Astrocyte (in vitro differentiated cells and primary cell): ENCODE measurements around the gene CTTNBP2NL.

Experiments used
- EZH2 ChIP-seq: IDR thresholded peaks from 2 replicates; pipeline ENCODE4 v1.6.1; 2012; ENCODE audit warnings: mild to moderate bottlenecking, low read length, inconsistent platforms; ENCODE audit not compliant: insufficient read depth
- TF ChIP-seq, protein P1 (sequence below): IDR thresholded peaks from 2 replicates; pipeline ENCODE4 v1.5.1; 2011; ENCODE audit warnings: low read depth, mild to moderate bottlenecking, inconsistent platforms, low read length, moderate library complexity; ENCODE audit not compliant: insufficient read depth

DNA sequence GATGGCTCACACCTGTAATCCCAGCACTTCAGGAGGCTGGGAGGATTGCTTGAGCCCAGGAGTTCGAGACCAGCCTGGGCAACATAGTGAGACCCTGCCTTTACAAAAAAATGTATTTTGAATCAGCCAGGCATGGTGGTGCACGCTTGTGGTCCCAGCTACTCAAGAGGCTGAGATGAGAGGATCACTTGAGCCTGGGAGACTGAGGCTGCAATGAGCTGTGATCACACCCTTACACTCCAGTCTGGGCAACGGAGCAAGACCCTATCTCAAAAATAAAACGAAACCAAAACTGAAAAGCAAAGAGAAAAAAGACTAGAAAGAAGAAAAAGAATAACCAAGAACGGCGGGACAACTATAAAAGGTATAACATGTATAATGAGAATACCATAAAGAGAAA lies 97.3 kb downstream of the CTTNBP2NL start:
- TF ChIP-seq, protein P1, sequence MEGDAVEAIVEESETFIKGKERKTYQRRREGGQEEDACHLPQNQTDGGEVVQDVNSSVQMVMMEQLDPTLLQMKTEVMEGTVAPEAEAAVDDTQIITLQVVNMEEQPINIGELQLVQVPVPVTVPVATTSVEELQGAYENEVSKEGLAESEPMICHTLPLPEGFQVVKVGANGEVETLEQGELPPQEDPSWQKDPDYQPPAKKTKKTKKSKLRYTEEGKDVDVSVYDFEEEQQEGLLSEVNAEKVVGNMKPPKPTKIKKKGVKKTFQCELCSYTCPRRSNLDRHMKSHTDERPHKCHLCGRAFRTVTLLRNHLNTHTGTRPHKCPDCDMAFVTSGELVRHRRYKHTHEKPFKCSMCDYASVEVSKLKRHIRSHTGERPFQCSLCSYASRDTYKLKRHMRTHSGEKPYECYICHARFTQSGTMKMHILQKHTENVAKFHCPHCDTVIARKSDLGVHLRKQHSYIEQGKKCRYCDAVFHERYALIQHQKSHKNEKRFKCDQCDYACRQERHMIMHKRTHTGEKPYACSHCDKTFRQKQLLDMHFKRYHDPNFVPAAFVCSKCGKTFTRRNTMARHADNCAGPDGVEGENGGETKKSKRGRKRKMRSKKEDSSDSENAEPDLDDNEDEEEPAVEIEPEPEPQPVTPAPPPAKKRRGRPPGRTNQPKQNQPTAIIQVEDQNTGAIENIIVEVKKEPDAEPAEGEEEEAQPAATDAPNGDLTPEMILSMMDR, result no peak
- no peak for TF ChIP-seq EZH2
